Naive B cell (primary cell): ENCODE results near the gene RAD9A. TPM values are rescaled to one million over a fixed set of nuclear protein-coding genes. Genes with fewer than 3 reads are reported as not detected.
A peak's percentile ranks its signal among the peaks of the same experiment; 100 is the strongest.

ENCODE experiments used
- ATAC-seq, 2 donors: fragments of 150-1000 bp; cut with Tn5 transposase; 2 replicates each; pipeline ENCODE4 v1.10.0; 2021; ENCODE audit warnings: low read depth in 2 of 2, mild to moderate bottlenecking in 2 of 2, moderate library complexity in 2 of 2
- DNase-seq: peaks from one replicate; pipeline ENCODE4 v3.0.0; 2022
- H3K27ac Mint-ChIP-seq, 6 donors: one replicate each; pipeline ENCODE4 v1.8.0; 2020 to 2022; ENCODE audit warnings: mild to moderate bottlenecking in 6 of 6, mixed read lengths in 6 of 6, moderate library complexity in 5 of 6, inconsistent platforms in 2 of 6
- H3K27me3 Mint-ChIP-seq, 3 donors: one replicate each; pipeline ENCODE4 v1.8.0; 2021 to 2022; ENCODE audit warnings: mixed read lengths in 3 of 3, mild to moderate bottlenecking in 1 of 3
- H3K36me3 Mint-ChIP-seq, 2 donors: one replicate each; pipeline ENCODE4 v1.8.0; 2020 to 2022; ENCODE audit warnings: mixed read lengths in 2 of 2, inconsistent platforms in 1 of 2, mild to moderate bottlenecking in 1 of 2
- H3K4me1 Mint-ChIP-seq, 3 donors: one replicate each; pipeline ENCODE4 v1.8.0; 2020 to 2022; ENCODE audit warnings: mixed read lengths in 3 of 3, inconsistent platforms in 1 of 3, mild to moderate bottlenecking in 1 of 3, moderate library complexity in 1 of 3
- H3K4me3 Mint-ChIP-seq, 8 donors: one replicate each; pipeline ENCODE4 v1.8.0; 2020 to 2022; ENCODE audit warnings: mild to moderate bottlenecking in 8 of 8, mixed read lengths in 8 of 8, moderate library complexity in 8 of 8, inconsistent platforms in 2 of 8
- H3K9me3 Mint-ChIP-seq, 7 donors: one replicate each; pipeline ENCODE4 v1.8.0; 2020 to 2022; ENCODE audit warnings: mixed read lengths in 7 of 7, mild to moderate bottlenecking in 5 of 7, inconsistent platforms in 2 of 7, moderate library complexity in 1 of 7
- polyA plus RNA-seq, 6 donors: library from polyadenylated mRNA; unstranded; fragments of 300-500 nt; fragmentation: Illumina TruSeq; gene quantifications; one replicate each; pipeline ENCODE4 v1.2.3, GENCODE V29; 2021; ENCODE audit warnings: low read depth in 6 of 6

Gene RAD9A
- polyA plus RNA-seq, 6 donors from 2014 or later, result 6.7 to 17.5 (median 11.0) TPM

DNA sequence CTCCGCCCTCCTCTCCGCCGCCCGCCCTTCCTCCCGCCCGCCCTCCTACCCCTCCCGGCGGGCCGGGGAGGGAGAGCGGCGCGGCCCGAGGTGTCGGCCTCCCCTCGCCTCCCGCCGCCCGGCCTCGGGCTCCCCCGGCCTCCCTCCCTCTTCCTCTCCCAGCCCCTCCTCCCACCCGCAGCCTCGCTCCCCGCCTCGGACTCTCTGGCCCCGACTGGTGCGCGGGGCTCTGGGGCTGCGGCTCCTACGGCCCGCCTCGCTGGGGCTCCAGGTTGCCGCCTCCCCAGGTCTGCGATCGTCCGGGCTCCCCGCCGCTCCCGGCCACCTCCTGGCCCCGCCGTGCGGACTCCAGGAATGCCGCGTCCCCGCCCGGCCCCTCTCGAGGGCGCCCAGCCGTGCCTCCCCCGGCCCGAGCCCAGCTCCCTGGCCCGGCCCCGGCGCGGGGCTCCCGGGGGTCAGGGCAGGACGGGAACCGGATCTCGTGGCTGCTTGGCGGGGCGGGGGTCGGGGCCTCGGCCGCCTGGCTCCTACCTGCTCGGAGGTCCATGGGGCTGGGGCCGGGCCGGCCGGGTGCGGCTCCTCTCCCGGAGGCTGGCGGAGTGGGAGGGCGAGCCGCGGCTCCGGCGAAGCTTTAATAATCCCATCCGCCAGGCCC lies 18.7 kb upstream of the RAD9A start, which contains the start of gene CLCF1:
TSS of gene CLCF1 (minus strand) at position 606 of the 655 bp plus-strand sequence. CDS start at position 547, 59 bp downstream.
- no peaks in the 10 kb centered on the region for H3K9me3 Mint-ChIP-seq
- H3K4me1 Mint-ChIP-seq, result peaks cover 56 to 69% (median 65%) of the 10 kb centered on the region in 3 donors
- ATAC-seq, result peak; percentile 22 to 24
- H3K4me3 Mint-ChIP-seq, result peak within 1 kb of the TSS; percentile 86 to 100 (median 95)
- H3K36me3 Mint-ChIP-seq, result no peaks in the 10 kb centered on the region
- H3K27ac Mint-ChIP-seq, result peak within 1 kb of the TSS; percentile 94 to 99 (median 96)
- no peaks in the 10 kb centered on the region for H3K27me3 Mint-ChIP-seq
- DNase-seq, result peak; percentile 29

DNA sequence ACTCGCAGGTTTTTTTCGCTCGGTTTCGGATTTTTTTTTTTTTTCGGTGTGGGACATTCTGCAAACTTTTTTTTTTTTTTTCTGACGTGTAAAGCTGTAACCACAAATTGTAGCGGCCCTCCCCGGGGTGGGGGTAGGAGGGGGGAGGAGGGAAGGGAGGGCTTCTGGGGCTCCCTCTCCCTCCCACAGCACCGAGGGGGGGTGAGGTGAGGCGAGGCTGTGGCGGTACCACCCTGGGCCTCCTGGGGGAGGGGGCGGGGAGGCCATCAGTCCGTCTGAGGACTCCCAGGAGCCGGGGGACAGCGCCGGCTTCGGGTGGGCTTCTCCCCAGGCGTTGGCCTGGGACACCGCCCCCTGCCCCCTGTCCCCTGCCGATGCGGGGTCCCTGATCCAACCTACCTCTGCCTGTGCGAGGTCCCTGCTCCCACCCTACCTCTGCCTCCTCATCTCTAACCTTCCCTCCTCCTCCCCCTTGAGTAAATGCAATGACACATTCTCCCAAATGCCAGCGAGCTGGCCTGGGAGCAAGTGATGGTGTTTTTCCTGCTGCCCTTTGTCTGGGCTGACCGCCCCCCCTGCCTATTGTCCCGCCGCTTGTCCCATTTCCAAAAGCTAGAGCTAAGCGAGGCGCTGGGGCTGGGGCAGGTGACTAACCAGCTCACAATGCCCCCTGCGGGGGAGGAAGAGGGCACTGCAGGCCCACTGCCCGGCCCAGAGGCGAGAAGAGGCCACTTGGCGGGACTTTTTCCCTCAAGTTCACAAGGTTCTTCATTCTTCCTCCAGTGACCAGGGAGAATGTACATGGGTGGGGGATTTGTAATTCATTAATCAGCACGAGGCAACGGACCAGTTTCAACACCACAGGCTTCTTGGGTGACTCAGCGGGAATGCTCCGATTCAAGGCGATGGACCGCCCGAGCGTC lies 17.9 kb upstream of the RAD9A start:
- Mint-ChIP-seq H3K36me3 (no peaks in the 10 kb centered on the region), H3K27ac (peak overlapping the region; percentile 94 to 99 (median 96)), H3K4me1 (peaks cover 53 to 68% (median 64%) of the 10 kb centered on the region in 3 donors), H3K27me3 (no peaks in the 10 kb centered on the region), H3K4me3 (peak overlapping the region; percentile 86 to 100 (median 95)), H3K9me3 (no peaks in the 10 kb centered on the region)
- peak; percentile 75 to 76 for ATAC-seq
- peak; percentile 81 for DNase-seq

DNA sequence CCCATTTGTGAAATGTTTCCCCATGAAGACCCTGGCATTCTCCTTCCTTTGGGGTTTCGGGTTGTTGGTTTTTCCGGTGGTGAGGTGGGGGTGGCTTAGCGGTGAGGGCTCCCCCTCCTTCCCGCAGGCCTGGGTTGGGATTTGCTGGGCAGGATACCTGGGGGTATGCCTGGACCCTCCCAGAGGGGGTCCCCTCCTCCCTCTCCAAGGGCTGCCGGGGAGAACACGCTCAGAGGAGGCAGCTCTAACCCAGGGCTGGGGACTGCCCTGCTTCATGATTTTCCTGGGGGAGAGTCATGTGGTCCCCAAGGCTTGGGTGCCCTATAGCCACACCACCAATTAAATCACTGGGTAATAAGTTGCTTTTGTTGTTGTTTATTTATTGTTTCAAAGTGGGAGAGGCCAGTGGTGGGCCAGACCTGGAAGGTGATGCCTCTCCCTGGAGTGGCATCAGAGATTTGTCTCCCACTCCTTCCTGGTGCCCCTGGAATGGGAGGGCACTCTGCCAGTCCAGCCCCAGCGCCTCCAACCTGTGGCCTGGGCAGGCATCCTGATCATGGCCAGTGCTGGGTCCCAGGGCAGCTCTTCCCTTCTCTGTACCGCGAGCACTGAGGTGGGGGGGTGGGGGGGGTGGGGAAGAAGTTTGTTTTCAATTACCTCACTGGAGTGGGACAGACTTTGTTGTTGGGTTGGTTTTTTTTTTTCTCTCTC lies 17.1 kb upstream of the RAD9A start:
- Mint-ChIP-seq H3K9me3 (no peaks in the 10 kb centered on the region), H3K4me3 (peak overlapping the region; percentile 86 to 100 (median 92)), H3K27me3 (no peaks in the 10 kb centered on the region), H3K4me1 (peaks cover 47 to 64% (median 56%) of the 10 kb centered on the region in 3 donors), H3K36me3 (no peaks in the 10 kb centered on the region), H3K27ac (peak overlapping the region in 2 of 6 donors; percentile 92 to 95)
- DNase-seq (no peak), ATAC-seq (no peak)

DNA sequence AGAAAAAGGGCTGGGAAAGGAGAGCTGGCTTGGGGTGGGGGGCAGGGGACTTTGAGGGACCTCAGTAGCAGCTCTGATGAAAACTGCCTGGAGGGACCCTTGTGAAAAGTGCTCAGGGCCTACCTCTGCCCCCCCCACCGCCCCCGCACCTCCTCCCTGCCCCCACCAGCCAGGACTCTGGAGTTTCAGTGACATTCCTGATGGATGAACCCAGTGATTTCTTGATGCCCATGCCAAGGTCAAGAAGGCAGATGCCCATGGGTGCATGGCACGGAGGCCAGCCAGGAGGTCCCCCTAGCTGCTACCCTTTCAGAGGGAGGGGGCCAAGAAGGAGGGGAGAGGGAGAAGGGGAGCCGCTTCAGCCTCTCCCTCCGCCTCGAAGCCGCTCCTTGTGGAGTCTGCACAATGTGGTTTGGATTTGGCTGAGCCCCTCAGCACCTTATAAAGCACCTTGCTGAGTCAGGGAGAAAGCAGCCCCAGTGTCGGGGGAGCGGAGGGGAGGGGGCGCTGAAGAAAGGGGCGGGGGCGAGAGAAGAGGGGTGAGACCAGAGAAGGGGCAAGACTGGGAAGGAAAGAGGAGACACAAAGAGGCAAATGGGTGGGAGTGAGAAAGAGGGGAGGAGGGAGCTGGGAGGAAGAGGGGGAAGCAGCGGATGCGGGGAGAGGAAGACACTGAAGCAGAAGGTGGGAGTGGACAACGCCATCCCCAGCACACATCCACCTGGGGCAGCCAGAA lies 16.3 kb upstream of the RAD9A start:
- ATAC-seq, result no peak
- no peak for DNase-seq
- Mint-ChIP-seq H3K27me3 (no peaks in the 10 kb centered on the region), H3K36me3 (no peaks in the 10 kb centered on the region), H3K4me3 (peak overlapping the region in 3 of 8 donors; percentile 29 to 71 (median 57)), H3K4me1 (peaks cover 42 to 61% (median 53%) of the 10 kb centered on the region in 3 donors), H3K9me3 (no peaks in the 10 kb centered on the region), H3K27ac (peak overlapping the region in 1 of 6 donors; percentile 53)

DNA sequence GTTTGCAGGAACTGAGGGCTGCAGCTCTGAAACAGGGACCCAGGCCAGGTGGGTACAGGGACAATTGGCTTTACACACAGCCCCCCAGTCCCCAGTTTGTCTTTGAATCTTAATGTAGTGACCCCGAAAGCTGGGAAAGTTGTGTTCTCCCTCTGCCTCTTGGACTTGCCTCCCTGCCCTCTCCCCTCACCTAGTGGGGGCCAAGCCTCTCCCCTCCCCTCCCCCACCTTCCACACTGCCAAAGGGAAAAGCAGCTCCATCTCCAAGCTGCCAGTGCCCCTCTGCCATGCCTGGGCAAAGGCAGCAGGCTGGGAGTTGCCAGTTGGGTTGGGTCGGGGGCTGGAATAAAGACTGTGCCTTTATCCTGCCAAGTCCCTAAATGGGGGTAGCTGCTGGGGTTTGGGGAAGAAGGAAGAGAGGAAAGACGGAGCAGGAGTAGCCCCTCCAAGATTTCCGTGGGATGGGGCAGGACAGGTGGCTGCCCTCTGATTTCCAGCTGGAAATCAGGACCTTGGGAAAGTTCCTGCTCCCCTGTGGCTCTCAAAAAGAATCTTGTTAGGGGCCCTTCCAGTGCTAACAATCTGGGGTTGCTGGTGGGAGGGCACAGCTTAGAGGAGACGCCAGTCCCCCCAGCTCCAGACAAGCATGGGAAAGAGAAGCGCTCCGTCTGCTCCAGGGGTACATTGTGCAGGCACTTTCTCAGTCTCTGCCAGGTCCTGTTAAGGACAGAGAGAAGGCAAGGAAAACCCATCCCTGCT lies 15.5 kb upstream of the RAD9A start:
- DNase-seq, result no peak
- Mint-ChIP-seq H3K27me3 (no peaks in the 10 kb centered on the region), H3K27ac (peak overlapping the region in 3 of 6 donors; percentile 10 to 54 (median 53)), H3K4me3 (peak overlapping the region in 1 of 8 donors; percentile 70), H3K9me3 (no peaks in the 10 kb centered on the region), H3K36me3 (no peaks in the 10 kb centered on the region), H3K4me1 (peaks cover 42 to 61% (median 53%) of the 10 kb centered on the region in 3 donors)
- no peak for ATAC-seq

DNA sequence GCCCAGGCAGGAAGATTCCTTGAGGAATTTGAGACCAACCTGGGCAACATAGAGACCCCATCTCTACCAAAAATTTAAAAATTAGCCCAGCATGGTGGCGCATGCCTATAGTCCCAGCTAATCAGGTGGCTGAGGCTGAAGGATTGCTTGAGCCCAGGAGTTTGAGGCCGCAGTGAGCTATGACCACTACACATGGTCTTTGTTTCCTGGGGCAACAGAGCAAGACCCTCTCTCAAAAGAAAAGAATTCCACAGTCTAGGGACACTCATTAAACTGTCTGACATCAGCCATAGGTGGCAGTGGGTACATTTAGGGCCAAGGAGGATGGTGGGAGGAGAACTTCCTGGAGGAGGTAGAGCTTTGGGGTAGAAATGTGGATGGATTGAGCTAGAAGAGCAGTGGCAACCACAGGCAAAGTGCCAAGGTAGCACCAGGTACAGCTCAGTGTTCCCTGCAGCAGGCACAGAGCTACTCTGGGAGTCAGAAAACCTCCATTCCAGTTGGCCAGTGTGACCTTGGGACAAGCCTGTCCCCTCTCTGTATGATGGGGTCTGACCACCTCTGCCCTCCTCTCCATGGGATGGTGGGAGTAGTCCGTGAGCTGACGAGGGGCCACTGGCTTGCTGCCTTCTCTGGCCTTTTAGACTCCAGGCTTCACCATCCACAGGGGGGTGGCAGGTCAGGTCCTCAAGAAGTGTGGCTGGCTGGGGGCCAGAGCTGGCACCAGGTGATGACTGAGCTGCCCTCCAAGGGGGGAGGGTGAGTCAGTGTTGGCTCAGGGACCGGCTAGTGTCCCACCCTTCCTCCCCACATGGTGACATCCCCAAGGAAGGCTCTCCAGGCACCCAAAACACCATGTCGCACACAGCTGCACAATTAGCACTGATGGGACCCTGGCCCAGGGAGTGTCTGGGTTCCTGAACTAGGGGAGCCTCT lies 14.6 kb upstream of the RAD9A start:
- Mint-ChIP-seq H3K27ac (peak overlapping the region in 4 of 6 donors; percentile 25 to 70 (median 63)), H3K27me3 (no peaks in the 10 kb centered on the region), H3K4me3 (peak overlapping the region in 1 of 8 donors; percentile 70)

DNA sequence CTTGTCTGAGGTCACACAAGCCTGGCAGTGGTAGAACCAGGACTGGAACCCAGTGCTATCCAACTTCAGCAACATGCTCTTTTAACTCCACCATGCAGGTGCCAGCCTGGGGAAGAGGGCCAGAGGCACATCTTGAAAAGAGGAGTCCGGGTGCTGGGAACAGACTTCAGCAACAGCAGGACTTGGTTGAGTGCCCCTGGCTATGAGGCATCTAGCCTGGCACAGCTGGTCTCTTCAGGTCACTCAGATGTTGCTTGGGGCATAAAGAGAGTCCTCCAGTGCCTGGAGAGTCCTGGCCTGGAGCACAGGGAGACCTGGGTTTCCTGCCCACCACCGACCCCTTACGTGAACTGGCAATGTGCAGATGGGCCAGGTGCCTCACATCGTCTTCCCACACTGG lies 13.2 kb upstream of the RAD9A start:
- Mint-ChIP-seq H3K4me1 (peaks cover 42 to 64% (median 59%) of the 10 kb centered on the region in 3 donors), H3K36me3 (no peaks in the 10 kb centered on the region), H3K27me3 (no peaks in the 10 kb centered on the region), H3K27ac (peak overlapping the region in 4 of 6 donors; percentile 38 to 56 (median 54)), H3K4me3 (peak overlapping the region in 3 of 8 donors; percentile 6 to 77 (median 20)), H3K9me3 (no peaks in the 10 kb centered on the region)
- DNase-seq (no peak), ATAC-seq (no peak)

More for the DNA sequence above, 14.6 kb upstream of the RAD9A start:
- no peak for ATAC-seq
- DNase-seq, result no peak
- Mint-ChIP-seq H3K4me1 (peaks cover 37 to 58% (median 54%) of the 10 kb centered on the region in 3 donors), H3K9me3 (no peaks in the 10 kb centered on the region), H3K36me3 (no peaks in the 10 kb centered on the region)

DNA sequence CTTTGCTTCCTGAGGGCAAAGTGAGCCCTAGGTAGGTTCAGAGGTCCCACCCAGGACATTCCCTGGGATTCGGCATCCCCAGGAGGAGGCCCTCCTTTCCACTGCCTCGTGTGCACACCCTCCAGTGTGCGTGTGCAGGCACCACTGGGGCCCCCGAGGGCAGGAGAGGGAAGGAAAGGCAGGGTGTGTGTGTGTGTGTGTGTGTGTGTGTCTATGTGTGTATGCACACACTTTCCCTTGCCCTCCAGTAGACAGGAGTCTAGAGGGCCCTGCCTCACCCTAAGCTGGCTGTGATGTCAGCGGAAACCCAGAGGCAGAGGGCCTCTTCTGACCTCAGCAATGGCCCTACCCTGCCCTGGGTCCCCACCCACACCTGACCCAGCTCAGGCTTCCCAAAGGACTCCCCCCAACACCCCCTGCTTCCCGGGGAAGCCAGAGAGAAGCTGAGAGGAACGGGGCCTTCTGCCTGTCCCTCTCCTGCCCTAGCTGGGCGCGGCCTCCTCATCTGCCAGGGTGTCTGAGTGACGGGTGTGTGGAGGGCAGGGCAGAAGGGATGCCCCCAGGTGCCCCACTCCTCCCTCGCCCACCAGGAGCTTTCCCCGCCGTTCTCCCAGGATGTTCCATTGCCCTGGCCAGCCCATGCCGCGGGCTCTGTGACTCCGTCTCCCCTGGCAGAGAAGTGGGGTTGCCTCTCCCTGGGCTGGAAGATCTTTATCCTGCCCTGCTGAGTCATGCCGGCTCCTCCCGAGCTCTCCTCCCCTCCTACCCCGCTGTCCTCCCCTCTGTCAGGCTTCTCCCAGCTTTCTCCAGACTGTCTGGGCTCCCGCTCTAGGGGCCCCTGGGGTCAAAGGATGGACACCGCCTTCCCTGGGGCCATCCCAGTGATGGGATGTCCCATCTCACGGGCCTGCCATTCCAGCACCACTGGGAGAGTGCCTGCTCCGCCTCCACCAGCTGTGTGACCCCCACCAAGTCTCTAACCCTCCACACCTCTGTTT lies 12.4 kb upstream of the RAD9A start:
- DNase-seq (no peak), ATAC-seq (no peak)
- H3K36me3 Mint-ChIP-seq, result no peaks in the 10 kb centered on the region
- no peak overlapping the region for H3K4me3 Mint-ChIP-seq
- no peaks in the 10 kb centered on the region for H3K9me3 Mint-ChIP-seq
- H3K27me3 Mint-ChIP-seq, result no peaks in the 10 kb centered on the region
- peak overlapping the region in 4 of 6 donors; percentile 53 to 62 (median 58) for H3K27ac Mint-ChIP-seq
- H3K4me1 Mint-ChIP-seq, result peaks cover 36 to 58% (median 54%) of the 10 kb centered on the region in 3 donors

DNA sequence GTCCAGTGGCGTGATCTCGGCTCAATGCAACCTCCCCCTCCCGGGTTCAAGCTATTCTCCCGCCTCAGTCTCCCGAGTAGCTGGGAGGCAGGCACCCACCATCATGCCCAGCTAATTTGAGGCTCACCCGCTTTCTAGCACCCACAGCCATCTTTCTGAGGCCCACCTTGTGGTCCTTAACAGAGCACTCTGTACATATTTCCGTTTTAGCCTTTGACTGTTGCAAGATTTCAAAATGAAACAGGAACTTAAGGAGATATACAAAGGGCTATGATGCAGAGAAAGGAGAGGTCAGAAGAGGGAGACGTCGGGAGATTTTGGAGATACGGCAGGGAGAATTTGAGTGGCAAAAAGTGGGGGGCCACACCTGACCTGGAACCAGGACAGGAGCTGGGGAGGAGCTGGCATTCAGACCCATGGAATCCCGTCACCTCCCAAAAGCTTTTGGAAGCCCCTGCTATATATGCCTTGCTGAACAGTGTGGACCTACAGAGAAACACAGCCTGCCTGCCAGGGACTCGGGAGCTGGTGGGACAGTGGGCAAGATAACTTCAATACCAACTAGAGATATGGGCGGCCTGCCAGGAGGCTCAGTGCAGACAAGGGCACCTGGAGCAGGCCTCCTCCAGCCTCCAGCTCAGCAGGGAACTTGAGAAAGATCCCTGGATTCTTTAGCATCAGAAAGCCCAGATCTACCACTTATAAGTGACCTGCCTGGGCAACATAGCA lies 10.4 kb upstream of the RAD9A start:
- Mint-ChIP-seq H3K4me1 (peaks cover 30 to 42% (median 40%) of the 10 kb centered on the region in 3 donors), H3K9me3 (no peaks in the 10 kb centered on the region), H3K4me3 (peak overlapping the region; percentile 5 to 66 (median 60)), H3K27ac (peak overlapping the region; percentile 58 to 96 (median 92)), H3K36me3 (no peaks in the 10 kb centered on the region), H3K27me3 (no peaks in the 10 kb centered on the region)
- peak; percentile 55 for DNase-seq
- peak; percentile 81 to 88 for ATAC-seq
